Spleen (tissue), 11 donors: ENCODE results near the gene PLPP7. TPM values are rescaled to one million over a fixed set of nuclear protein-coding genes. Genes with fewer than 3 reads are reported as not detected.

Experiments used
- DNase-seq: peaks from one replicate; pipeline ENCODE4 v3.0.0-alpha.2; 2020
- H3K27ac ChIP-seq, 8 donors: fragments of 200-600 bp; sonication (generic) in 7 of 8; 1 replicate in 4 of 8; 2 replicates in 4 of 8; pipeline versions ENCODE4 v1.5.0 to v1.8.0; 2016 to 2021; ENCODE audit warnings: inconsistent platforms in 4 of 8, mild to moderate bottlenecking in 4 of 8, moderate library complexity in 1 of 8
- H3K27me3 ChIP-seq, 7 donors: fragments of 200-600 bp; sonication (generic) in 6 of 7; replicated peaks in 1 of 7; 1 replicate in 4 of 7; 2 replicates in 3 of 7; pipeline versions ENCODE4 v1.5.0 to v1.8.0; 2016 to 2021; ENCODE audit warnings: inconsistent platforms in 3 of 7, mild to moderate bottlenecking in 1 of 7
- H3K36me3 ChIP-seq, 6 donors: fragments of 200-600 bp; sonication (generic) in 5 of 6; 1 replicate in 4 of 6; 2 replicates in 2 of 6; pipeline versions ENCODE4 v1.5.0 to v1.8.0; 2016 to 2021; ENCODE audit warnings: inconsistent platforms in 2 of 6
- H3K4me1 ChIP-seq, 6 donors: fragments of 200-600 bp; sonication (generic) in 5 of 6; 1 replicate in 3 of 6; 2 replicates in 3 of 6; pipeline versions ENCODE4 v1.5.0 to v1.8.0; 2016 to 2021; ENCODE audit warnings: inconsistent platforms in 3 of 6
- H3K4me3 ChIP-seq, 8 donors: fragments of 200-600 bp; sonication (generic) in 7 of 8; 1 replicate in 4 of 8; 2 replicates in 4 of 8; pipeline versions ENCODE4 v1.5.0 to v1.8.0; 2016 to 2021; ENCODE audit warnings: inconsistent platforms in 4 of 8, mild to moderate bottlenecking in 4 of 8, moderate library complexity in 2 of 8
- H3K9me3 ChIP-seq, 8 donors: fragments of 200-600 bp; sonication (generic) in 7 of 8; 1 replicate in 4 of 8; 2 replicates in 4 of 8; pipeline versions ENCODE4 v1.5.0 to v1.8.0; 2016 to 2021; ENCODE audit warnings: inconsistent platforms in 4 of 8
- POLR2A ChIP-seq, 3 donors: fragments of 450-650 bp; IDR thresholded peaks; one replicate each; pipeline ENCODE4 v1.5.1; 2017; ENCODE audit warnings: antibody characterized with exemption in 3 of 3, mild to moderate bottlenecking in 1 of 3
- POLR2AphosphoS5 ChIP-seq, 3 donors: sonication (generic); formaldehyde crosslinking; IDR thresholded peaks; one replicate each; pipeline ENCODE4 v1.5.1; 2017; ENCODE audit warnings: antibody characterized with exemption in 3 of 3
- WGBS, 5 donors: extraction: QIAGEN DNeasy Blood & Tissue Kit in 3 of 5; methylation state at CpG; one replicate each; pipeline versions ENCODE4 v1.1.5 to v1.1.7; 2013 to 2018; 5-methylcytosine and 5-hydroxymethylcytosine counted together
- intact Hi-C: fragments of 100-400 bp; cut with DNase I; formaldehyde crosslinking; loops from one replicate; pipeline ENCODE4 v1.15.0; 2023; ENCODE audit warnings: low total_unique reads
- polyA plus RNA-seq, 3 donors: library from polyadenylated mRNA; stranded (reverse); fragments of 200-250 nt; gene quantifications; one replicate each; pipeline ENCODE4 v1.2.1, GENCODE V29; 2013
- total RNA-seq, 7 donors: library from RNA; depleted of rRNA in 3 of 7; stranded (reverse); fragments of >200 nt in 3 of 7; fragmentation: NEBNext Ultra II Directional in 4 of 7; extraction: Animal tissue kit (Norgen Biotek cat#: 25700) in 4 of 7; gene quantifications; one replicate each; pipeline versions ENCODE4 v1.1.0 to v1.2.1, GENCODE V29; 2016 to 2021
- TF ChIP-seq, protein P1 (sequence below), 11 experiments: fragments of 200-600 bp in 7 of 11; fragments of 450-650 bp in 4 of 11; sonication (generic) in 4 of 11; IDR thresholded peaks in 8 of 11; conservative IDR thresholded peaks in 3 of 11; 1 replicate in 7 of 11; 2 replicates in 4 of 11; pipeline versions ENCODE4 v1.4.0 to v1.8.0; 2016 to 2021; ENCODE audit warnings: antibody characterized with exemption in 11 of 11, inconsistent platforms in 4 of 11, mild to moderate bottlenecking in 1 of 11
- donor health status: healthy with polysubstance abuse.
- donor health status: DM: no; HTN: no; CAD: no; lungs with moderate emphysema.
- donor health status: DM: no; HTN: no; CAD: no.
- donor health status: Bipolar disorder and iron deficiency.
- donor health status: healthy.
- donor health status: DM: no; HTN: no; CAD: no.
- donor health status: DM: yes; HTN: yes; CAD: no.

PLPP7 gene
- total and polyA plus RNA-seq, 10 donors, result 1.1 to 3.8 (median 2.7) TPM

DNA sequence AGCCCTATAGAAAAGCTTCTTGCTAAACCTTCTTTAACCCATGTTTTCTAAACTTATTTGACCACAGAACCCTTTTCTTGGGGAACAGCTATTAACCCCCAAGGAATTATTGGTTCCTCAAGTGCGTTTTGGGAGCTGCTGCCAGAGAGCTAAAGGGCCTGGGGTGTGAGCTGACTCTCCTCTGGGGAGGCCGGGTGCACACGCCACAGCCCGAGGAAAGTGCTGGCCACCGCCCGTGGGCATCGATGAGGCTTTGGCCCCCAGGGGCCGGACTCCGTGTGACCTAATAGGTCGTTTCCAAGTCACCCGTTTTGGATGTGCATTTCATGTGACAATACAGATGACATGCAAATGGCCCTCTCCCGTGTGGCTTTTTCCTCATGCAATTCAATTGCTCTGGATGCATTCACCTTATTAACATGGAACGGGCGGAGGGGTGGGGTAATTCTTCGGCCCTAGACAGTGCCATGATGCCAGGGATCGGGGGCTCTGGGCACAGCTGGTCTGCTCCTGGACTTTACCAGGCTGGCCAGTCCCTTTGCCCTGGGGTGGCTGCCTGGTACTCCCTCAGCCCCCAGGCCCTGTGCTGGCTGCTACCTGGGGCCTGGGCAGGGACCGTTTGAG lies 19.5 kb downstream of the PLPP7 start:
- no peak overlapping the region for H3K27ac ChIP-seq
- intact Hi-C loops, result no loop called here
- DNase-seq, result no peak
- WGBS, 5 donors, result 83 to 87% (median 86%) methylated on average over 17 of the region's 17 CpGs
- no peaks in the 10 kb centered on the region for H3K36me3 ChIP-seq
- TF ChIP-seq POLR2AphosphoS5 (IDR thresholded peaks at IDR 0.05) (no peak), POLR2A (IDR thresholded peaks at IDR 0.05) (no peak)
- TF ChIP-seq, protein P1, sequence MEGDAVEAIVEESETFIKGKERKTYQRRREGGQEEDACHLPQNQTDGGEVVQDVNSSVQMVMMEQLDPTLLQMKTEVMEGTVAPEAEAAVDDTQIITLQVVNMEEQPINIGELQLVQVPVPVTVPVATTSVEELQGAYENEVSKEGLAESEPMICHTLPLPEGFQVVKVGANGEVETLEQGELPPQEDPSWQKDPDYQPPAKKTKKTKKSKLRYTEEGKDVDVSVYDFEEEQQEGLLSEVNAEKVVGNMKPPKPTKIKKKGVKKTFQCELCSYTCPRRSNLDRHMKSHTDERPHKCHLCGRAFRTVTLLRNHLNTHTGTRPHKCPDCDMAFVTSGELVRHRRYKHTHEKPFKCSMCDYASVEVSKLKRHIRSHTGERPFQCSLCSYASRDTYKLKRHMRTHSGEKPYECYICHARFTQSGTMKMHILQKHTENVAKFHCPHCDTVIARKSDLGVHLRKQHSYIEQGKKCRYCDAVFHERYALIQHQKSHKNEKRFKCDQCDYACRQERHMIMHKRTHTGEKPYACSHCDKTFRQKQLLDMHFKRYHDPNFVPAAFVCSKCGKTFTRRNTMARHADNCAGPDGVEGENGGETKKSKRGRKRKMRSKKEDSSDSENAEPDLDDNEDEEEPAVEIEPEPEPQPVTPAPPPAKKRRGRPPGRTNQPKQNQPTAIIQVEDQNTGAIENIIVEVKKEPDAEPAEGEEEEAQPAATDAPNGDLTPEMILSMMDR (IDR thresholded peaks at IDR 0.05 in 8 of 11, conservative IDR thresholded peaks at IDR 0.05 in 3 of 11), result no peak
- peaks cover 0 to 11% (median 10%) of the 10 kb centered on the region in 6 donors for H3K4me1 ChIP-seq
- H3K9me3 ChIP-seq, result no peaks in the 10 kb centered on the region
- H3K4me3 ChIP-seq, result no peak overlapping the region
- peaks cover 0 to 10% (median 0%) of the 10 kb centered on the region in 7 donors for H3K27me3 ChIP-seq

DNA sequence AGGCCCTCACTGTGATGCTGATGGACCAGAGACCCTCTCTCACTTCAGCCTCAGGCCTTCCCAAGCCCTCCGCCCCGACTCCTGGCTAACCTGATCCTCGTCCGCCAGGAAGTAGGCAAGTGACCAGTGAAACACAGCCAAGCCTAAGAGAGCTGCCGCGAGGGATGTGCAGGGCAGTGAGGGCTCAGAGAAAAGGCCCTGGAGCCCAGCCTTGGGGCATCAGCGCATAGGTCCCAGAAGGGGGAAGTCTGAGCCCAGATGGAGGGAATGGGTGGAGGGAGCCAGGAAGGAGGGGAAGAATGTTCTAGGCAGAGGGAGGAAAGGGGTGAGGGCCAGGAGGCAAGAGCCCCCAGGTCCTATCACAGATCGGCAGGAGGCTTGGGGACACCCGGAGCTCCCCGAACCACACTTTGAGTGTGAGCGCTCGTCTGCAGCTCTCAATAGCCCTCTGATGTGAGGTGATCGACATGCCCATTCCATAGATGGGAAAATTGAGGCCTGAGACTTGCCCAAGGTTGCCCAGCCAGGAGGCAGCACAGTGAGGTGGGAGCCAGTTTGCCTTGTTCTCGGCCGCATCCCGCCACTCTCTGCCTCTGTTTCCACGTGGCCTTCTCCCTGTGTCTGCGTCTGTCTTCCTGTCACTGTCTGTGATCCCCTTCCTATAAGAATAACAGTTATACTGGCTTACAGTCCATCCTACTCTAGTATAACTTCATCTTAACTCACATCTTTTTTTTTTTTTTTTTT lies 20.2 kb downstream of the PLPP7 start:
- Histone ChIP-seq H3K36me3 (no peaks in the 10 kb centered on the region), H3K27ac (no peak overlapping the region), H3K27me3 (peaks cover 0 to 10% (median 0%) of the 10 kb centered on the region in 7 donors), H3K4me1 (peaks cover 0 to 11% (median 10%) of the 10 kb centered on the region in 6 donors), H3K9me3 (no peaks in the 10 kb centered on the region), H3K4me3 (no peak overlapping the region)
- no peak for DNase-seq
- TF ChIP-seq POLR2A (IDR thresholded peaks at IDR 0.05) (no peak), POLR2AphosphoS5 (IDR thresholded peaks at IDR 0.05) (no peak)
- TF ChIP-seq, protein P1 (IDR thresholded peaks at IDR 0.05 in 8 of 11, conservative IDR thresholded peaks at IDR 0.05 in 3 of 11), result no peak
- intact Hi-C loops, result no loop called here
- 81 to 92% (median 85%) methylated on average over 12 to 18 of the region's 18 CpGs for WGBS, 5 donors

DNA sequence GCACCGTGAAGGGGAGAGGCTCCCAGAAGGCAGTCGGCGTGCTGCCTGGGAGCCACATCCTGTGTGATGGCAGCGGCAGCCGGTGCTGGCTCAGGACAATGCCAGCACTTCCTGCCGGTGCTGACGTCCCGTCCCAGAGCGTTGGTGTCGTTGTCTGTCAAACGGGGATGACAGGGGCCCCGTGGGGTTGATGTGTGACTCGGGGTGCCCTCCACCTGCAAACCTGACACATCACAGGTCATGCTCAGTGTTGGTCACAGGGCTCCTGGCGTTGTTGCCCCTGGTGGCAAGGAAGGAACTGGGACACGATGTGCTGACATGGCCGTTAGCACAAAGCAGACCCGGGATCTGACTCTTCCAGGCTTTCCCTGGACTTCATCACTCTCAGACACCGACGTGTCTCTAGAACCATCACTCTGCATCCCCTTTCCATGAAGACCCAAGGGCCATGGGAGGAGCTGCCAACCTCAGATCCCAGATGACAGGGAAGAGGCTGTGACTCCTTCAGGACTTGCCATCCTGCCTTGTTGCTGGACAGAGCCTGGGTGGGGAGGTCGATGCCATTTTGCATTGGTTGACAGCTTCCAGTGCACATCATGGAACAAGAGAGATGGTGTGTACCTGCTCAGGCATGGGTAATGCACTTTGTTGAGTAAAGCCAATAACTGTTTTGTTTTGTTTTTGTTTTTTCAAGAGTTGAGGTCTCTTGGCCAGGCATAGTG lies 21.5 kb downstream of the PLPP7 start:
- intact Hi-C loops, result no loop called here
- Histone ChIP-seq H3K36me3 (no peaks in the 10 kb centered on the region), H3K4me3 (peak overlapping the region in 1 of 8 donors; percentile 48), H3K27me3 (peaks cover 0 to 13% (median 0%) of the 10 kb centered on the region in 7 donors), H3K27ac (peak overlapping the region in 2 of 8 donors; percentile 18 to 22), H3K9me3 (no peaks in the 10 kb centered on the region), H3K4me1 (peaks cover 0 to 11% (median 10%) of the 10 kb centered on the region in 6 donors)
- TF ChIP-seq POLR2AphosphoS5 (IDR thresholded peaks at IDR 0.05), result peak; percentile 64 to 84 (median 76)
- TF ChIP-seq, protein P1 (IDR thresholded peaks at IDR 0.05 in 8 of 11, conservative IDR thresholded peaks at IDR 0.05 in 3 of 11), result no peak
- WGBS, 5 donors, result 14 to 31% (median 25%) methylated on average over 16 to 20 of the region's 20 CpGs
- peak; percentile 90 for DNase-seq
